OCI-LY3 (cell line): ENCODE data around the gene IL7R.

Experiments
- EZH2phosphoT487 ChIP-seq: fragments of 200-600 bp; shearing (Covaris generic); IDR thresholded peaks from 2 replicates; pipeline ENCODE4 v1.6.1; 2018; ENCODE audit warnings: antibody characterized with exemption, mixed run types, low read depth
- TF ChIP-seq, protein P1 (sequence below): fragments of 200-600, 300-600 bp; sonication (generic); IDR thresholded peaks from 2 replicates; pipeline ENCODE4 v1.5.1; 2014; ENCODE audit warnings: antibody characterized with exemption, low read length, low read depth

DNA sequence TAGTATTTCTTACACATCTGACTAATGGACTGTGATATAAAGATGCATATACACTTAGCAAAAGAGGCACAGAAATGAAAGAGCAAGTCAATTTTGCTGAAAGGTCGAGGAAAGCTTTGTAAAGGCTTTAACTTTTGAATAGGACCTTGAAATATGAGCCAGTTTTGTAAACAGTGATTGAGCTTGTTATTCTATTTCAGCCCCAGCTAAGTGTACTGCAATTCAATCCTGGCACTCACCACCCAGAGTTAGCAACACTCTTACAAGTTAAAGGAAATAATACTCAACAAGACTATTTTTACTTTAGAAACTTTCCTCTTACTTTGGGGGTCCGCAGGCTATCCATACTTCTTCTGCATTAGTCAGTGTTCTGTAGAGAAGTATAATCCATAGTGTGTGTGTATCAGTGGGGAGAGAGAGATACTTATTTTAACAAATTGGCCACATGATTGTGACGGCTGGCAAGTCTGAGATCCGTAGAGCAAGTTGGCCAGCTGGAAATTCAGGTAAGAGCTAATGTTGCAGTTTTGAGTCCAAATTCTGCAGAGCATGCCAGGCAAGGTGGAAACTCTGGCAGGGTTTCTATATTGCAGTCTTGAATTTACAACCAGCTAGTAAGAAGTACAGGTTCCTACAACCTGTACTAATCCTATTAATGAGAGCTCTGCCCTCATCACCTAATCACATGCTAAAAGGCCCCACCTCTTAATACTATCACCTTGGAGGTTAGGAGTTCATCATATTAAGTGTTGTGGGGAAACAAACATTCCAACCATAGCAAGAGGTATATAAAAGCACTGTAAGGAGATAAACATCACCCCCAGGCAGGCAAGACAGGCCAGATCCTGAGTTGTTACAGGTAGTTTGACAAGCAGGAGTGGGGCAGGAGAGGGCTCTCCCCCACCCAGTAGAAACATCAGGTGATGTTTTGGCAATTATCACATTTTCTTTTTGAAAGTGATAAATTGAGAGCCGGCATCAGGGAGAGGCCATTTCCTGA, 33.6 kb downstream of the IL7R start:
- no peak for TF ChIP-seq EZH2phosphoT487
- TF ChIP-seq, protein P1, sequence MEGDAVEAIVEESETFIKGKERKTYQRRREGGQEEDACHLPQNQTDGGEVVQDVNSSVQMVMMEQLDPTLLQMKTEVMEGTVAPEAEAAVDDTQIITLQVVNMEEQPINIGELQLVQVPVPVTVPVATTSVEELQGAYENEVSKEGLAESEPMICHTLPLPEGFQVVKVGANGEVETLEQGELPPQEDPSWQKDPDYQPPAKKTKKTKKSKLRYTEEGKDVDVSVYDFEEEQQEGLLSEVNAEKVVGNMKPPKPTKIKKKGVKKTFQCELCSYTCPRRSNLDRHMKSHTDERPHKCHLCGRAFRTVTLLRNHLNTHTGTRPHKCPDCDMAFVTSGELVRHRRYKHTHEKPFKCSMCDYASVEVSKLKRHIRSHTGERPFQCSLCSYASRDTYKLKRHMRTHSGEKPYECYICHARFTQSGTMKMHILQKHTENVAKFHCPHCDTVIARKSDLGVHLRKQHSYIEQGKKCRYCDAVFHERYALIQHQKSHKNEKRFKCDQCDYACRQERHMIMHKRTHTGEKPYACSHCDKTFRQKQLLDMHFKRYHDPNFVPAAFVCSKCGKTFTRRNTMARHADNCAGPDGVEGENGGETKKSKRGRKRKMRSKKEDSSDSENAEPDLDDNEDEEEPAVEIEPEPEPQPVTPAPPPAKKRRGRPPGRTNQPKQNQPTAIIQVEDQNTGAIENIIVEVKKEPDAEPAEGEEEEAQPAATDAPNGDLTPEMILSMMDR, result no peak
